IPS-NIHi7 (cell line): Measurements from ENCODE around the gene IFIT5.
"Not testable (repeated sequence)": the region's sequence is repeated elsewhere in the genome, so short reads cannot be mapped to it uniquely, and the experiment has no call there.

Experiments used
- DNase-seq: peaks from one replicate; pipeline ENCODE4 v3.0.0; 2012; ENCODE audit warnings: mixed read lengths; ENCODE audit errors: extremely low spot score

IFIT5 gene

DNA sequence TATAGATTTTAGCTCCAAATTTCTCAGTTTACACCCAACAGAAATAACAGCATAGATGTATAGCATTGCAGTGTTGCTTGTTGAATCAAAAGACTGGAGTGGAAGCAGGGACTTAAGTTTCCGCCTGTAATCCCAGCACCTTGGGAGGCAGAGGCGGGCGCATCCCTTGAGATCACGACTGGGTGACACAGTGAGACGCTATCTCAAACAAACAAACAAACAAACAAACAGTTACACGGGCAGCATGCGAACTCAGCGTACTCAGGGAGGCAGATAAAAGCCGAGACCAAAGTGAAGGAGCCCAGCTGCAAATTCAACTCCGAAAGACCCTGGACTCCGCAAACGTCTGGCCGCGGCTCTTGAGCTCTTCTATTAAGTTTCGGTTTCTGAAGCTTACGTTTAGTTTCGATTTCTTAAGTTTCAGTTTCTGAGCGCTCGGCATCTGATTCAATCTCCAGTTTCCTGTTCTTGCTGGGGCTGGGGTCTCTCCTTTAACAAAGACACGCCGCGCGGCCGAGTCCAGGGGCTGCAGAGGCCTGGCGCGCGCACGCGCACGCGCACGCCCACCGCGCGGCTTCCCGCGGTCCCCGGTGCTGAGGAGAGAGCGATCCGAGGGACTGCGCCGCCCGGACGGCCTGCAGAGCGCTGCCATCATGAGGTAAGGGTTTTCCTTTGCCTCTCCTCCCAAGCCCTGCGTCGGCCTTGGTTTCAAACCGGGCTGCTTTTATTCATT is at the start of gene IFIT5:
Gene IFIT5 (plus strand): TSS at position 423 of the 733 bp plus-strand sequence. CDS start 231 bp downstream, at position 654.
- peak; percentile 86 for DNase-seq

- no peak for DNase-seq
Observed at GRCh38 chr10:89367529-89367928, 46.8 kb upstream of the IFIT5 start.

GRCh38 chr10:89368129-89368528 is 46.2 kb upstream of the IFIT5 start:
- DNase-seq = no peak

DNA sequence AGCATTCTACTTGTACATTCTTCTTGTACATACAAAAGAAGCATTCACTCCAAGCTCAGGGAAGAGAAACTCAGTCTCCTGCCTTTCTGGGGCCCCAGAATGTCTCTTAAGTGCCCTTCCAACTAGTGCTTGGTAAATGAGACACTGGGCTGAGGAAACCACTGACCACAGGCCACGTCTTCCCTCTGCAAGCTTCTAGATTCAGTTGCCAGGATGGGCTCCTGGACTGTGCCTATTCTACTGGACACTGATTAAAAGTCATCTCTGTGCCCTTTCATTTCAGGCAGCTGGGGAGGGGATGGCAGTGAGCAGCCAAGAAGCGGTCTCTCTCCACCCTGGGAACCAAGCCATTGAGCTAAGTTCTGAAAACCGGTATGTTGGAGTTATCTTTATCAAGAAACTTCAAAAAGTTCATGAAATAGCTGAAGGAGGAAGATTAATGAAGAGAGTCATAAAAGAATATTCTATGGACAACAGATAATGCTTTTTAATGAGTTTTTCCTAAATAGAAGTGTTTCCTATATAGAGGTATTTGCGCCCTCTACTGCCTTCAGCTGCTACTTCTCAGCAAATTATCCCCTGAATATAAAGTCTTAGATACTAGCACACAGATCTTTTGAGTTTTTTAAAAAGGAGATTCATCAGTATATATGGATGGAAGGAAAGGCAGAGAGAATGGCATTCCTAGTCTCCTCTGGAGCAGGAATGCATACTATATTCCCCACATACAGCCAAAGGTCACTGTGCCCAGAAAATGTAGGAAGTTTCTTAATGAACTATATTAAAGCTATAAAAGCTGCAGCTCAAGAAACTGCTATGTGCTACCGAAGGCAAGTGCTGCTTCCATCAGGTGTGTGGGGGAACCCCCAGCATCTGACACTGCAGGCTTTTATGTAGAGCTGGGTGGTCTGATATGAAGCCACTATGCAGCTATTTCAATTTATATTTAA is 44.9 kb upstream of the IFIT5 start:
- DNase-seq = peak; percentile 43

GRCh38 chr10:89371079-89371478 is 43.3 kb upstream of the IFIT5 start:
- DNase-seq = no peak

GRCh38 chr10:89371987-89372386 is 42.4 kb upstream of the IFIT5 start:
- DNase-seq = no peak

DNA sequence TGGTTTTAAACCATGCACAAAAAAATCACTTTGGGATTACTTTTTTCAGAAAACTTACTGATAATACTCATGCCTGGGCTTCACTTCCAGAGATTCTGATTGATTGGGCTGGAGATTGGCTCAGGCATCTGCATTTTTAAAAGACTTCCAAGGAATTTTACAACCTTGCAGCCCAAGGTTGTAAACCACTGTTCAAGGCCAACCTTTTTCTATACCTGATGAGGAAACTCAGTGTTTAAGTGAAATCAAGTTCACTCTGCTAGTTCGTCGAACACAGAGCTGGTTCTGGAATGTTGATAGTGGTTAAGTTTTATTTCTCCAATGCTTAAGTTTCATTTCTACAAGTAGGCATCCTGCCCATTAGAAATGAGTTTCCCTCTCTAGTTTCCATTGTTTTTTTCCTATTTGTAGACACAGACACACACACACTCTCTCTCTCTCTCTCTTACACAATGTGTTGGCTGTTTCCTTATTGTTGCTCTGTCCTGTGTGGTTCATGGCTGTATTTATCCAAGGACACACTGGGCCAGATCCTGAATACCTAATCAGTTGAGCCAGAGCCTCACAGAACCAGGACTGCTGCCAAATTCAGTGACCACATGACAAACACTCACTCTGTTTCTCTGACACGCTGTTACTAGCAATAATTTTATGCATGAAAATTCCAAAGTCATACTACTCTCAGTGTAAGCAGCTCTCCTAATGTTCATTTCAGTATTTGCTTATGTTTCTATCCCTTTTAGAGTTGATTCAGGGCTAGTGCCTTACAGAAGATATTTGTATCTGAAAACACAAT is 40.3 kb upstream of the IFIT5 start:
- no peak for DNase-seq

- no peak for DNase-seq
Observed at GRCh38 chr10:89374713-89375141, 39.6 kb upstream of the IFIT5 start.

DNA sequence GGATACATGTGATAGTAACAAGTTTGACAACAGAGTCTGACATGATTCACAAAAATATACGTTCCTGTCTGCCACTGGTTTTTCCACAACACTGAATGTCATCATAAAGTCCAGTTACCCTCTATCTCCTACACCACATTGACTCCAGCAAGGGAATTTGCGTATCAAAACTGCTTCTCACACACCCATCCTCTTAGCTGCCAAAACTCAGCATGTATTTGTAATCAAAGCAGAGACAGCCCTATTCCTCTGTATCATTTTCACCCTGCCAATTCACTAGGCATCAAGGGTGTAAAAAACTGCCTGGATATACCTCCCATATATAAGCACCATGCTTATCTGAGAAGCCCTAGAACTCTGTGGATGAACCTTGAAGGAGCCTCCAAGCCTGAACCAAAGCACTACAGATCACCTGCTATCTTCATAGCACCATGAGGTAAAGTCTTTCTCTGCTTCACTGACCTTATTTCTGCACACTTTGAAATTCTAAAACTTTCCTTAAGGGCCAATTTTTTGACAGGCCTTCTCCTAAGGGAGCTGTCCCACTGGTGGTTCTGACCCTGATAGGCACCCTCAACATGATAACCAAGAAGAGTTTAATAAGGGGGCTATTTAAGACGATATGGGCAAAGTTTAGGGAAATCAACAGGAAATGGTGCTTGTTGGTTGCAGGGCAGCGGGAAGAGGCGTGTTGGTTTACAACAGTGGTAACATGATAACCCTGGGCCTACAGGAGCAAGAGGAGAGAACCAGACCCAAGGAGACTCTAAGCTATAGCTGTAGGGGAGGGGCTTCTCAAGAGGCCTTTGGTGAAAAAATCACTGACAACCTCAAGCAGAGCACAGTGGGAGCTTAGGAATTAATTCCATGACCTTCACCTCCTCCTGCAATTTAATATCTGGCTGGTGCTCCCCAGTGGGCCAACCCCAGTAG is 36.4 kb upstream of the IFIT5 start, which contains the start of gene IFIT1B:
Gene IFIT1B (plus strand): TSS at position 352 of the 933 bp plus-strand sequence. CDS start 80 bp downstream, at position 432.
- DNase-seq = peak; percentile 38

GRCh38 chr10:89379103-89379502 is 35.3 kb upstream of the IFIT5 start:
- DNase-seq = no peak

DNA sequence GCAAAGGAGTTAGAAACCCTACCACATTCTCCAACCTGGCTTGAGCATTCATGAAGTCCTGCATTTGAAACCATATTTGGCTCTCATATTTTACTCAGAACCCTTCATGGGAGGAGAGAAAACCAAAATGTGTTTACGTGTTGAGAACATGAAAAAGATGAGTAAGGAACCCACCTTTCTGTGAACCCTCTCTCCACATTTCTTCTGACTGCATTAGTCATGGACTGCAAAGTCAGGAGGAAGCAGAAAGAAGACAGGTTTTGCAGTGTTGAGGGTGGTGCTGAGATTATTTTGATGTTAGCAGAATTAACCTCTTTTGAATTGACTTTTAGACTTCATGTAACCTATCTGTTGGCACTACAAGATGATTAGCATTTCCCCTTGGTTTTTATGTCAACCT is 31.6 kb upstream of the IFIT5 start:
- DNase-seq = no peak

GRCh38 chr10:89384474-89385340 is 29.7 kb upstream of the IFIT5 start:
- no peak for DNase-seq

GRCh38 chr10:89388806-89389205 is 25.6 kb upstream of the IFIT5 start:
- DNase-seq = no peak

DNA sequence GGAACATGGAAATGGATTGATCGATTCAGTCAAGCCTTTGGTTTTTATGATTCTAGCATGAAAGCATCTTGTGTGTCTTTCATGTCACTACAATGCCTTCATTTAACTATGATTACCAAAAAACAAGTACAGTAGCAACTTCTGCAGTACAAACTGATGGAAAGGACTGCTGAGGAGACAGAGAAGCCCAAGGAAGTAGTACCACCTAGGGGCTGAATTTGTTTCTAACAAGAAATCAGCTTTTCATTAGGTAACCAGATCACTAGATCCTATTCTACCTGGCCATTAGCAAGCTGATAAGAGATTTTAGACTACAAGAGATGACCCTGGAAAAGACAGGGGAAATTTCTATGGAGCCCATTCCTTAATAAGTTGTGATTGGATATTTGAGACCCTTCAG is 25.1 kb upstream of the IFIT5 start:
- peak; percentile 44 for DNase-seq

GRCh38 chr10:89390476-89391225 is 23.7 kb upstream of the IFIT5 start:
- DNase-seq = no peak

DNA sequence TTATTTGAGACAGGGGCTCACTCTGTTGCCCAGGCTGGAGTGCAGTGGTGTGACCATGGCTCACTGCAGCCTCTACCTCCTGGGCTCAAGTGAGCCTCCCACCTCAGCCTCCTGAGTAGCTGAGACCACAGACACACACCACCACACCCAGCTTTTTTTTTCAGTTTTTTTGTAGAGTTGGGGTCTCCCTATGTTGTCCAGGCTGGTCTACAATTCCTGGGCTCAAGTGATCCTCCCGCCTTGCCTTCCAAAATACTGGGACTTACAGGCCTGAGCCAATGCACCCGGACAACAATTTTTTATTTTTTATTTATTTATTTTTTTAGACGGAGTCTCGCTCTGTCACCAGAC is 23.2 kb upstream of the IFIT5 start:
- not testable (repeated sequence) for DNase-seq

GRCh38 chr10:89391907-89392756 is 22.2 kb upstream of the IFIT5 start, which contains the start of gene IFIT1:
IFIT1 (plus strand) TSS chr10:89392623; CDS start chr10:89392713, 90 bp downstream.
- DNase-seq = peak; percentile 73

- no peak for DNase-seq
Observed at GRCh38 chr10:89392974-89393373, 21.4 kb upstream of the IFIT5 start.
